VCaP (cell line): Measurements from ENCODE around the gene CEACAM16.
A peak's percentile ranks its signal among the peaks of the same experiment; 100 is the strongest.

Experiments
- H3K27ac ChIP-seq: fragments of 450-650 bp; 2 replicates; pipeline ENCODE4 v1.5.1; 2017
- CTCF ChIP-seq: fragments of 450-650 bp; conservative IDR thresholded peaks from 2 replicates; pipeline ENCODE4 v1.5.1; 2017; ENCODE audit warnings: mild to moderate bottlenecking, moderate library complexity

CEACAM16 gene

GRCh38 chr19:44718441-44719261 lies 19.7 kb downstream of the CEACAM16 start:
- peak overlapping the region; percentile 97 for H3K27ac ChIP-seq
- no peak for TF ChIP-seq CTCF

GRCh38 chr19:44719262-44719701 lies 20.3 kb downstream of the CEACAM16 start:
- peak overlapping the region; percentile 97 for H3K27ac ChIP-seq

GRCh38 chr19:44720396-44720795 lies 21.4 kb downstream of the CEACAM16 start:
- H3K27ac ChIP-seq = peak overlapping the region; percentile 55; the same call in 1 of the 2 replicates

More at GRCh38 chr19:44719262-44719701, 20.3 kb downstream of the CEACAM16 start:
- TF ChIP-seq CTCF = no peak

- no peak for TF ChIP-seq CTCF
- peak overlapping the region; percentile 55; the same call in 1 of the 2 replicates for H3K27ac ChIP-seq
These were observed 22.0 kb downstream of the CEACAM16 start for GRCh38 chr19:44720945-44721344.

GRCh38 chr19:44721369-44721768 lies 22.4 kb downstream of the CEACAM16 start:
- peak overlapping the region; percentile 55; the same call in 1 of the 2 replicates for H3K27ac ChIP-seq

GRCh38 chr19:44722131-44723121 lies 23.5 kb downstream of the CEACAM16 start:
- peak overlapping the region; percentile 55; the same call in 1 of the 2 replicates for H3K27ac ChIP-seq
- no peak for TF ChIP-seq CTCF

GRCh38 chr19:44723299-44723951 lies 24.5 kb downstream of the CEACAM16 start:
- no peak for TF ChIP-seq CTCF
- H3K27ac ChIP-seq = peak overlapping the region; percentile 55; the same call in 1 of the 2 replicates

- H3K27ac ChIP-seq = peak overlapping the region; percentile 55; the same call in 1 of the 2 replicates
- peak; percentile 99 for TF ChIP-seq CTCF
These were observed 25.0 kb downstream of the CEACAM16 start for GRCh38 chr19:44723952-44724319.
